RWPE1 (cell line): ENCODE measurements around the gene HMCN2.

Experiments used
- CTCF ChIA-PET: fragments of 350-600 bp; sonication (Branson Sonifier 250); formaldehyde crosslinking; extraction: SDS; loops from one replicate; lab custom pipeline; 2021; lab: Yijun Ruan, JAX
- POLR2A ChIA-PET: fragments of 400-600 bp; formaldehyde crosslinking; extraction: SDS; loops from one replicate; lab custom pipeline; 2020; ENCODE audit warnings: antibody characterized with exemption; ENCODE audit not compliant: low non-redundant PET; lab: Yijun Ruan, JAX
- DNase-seq: peaks from one replicate; pipeline ENCODE4 v3.0.0; 2012; ENCODE audit warnings: low spot score
- H3K27ac ChIP-seq: fragments of 450-650 bp; 2 replicates; pipeline ENCODE4 v1.5.1; 2017
- TF ChIP-seq, protein P1 (sequence below): fragments of 450-650 bp; conservative IDR thresholded peaks from 2 replicates; pipeline ENCODE4 v1.5.1; 2017; ENCODE audit warnings: low read depth, mild to moderate bottlenecking

HMCN2 gene

GRCh38 chr9:130327781-130328348 lies 62.3 kb downstream of the HMCN2 start:
- ChIA-PET CTCF (interaction anchor here (0.6 to 0.7 kb wide), 3 partner anchors 9 to 616 kb away, joined by 3 to 5 read pairs (median 3); no protein-coding TSS in a partner anchor), POLR2A (no interaction called here)
- TF ChIP-seq, protein P1, sequence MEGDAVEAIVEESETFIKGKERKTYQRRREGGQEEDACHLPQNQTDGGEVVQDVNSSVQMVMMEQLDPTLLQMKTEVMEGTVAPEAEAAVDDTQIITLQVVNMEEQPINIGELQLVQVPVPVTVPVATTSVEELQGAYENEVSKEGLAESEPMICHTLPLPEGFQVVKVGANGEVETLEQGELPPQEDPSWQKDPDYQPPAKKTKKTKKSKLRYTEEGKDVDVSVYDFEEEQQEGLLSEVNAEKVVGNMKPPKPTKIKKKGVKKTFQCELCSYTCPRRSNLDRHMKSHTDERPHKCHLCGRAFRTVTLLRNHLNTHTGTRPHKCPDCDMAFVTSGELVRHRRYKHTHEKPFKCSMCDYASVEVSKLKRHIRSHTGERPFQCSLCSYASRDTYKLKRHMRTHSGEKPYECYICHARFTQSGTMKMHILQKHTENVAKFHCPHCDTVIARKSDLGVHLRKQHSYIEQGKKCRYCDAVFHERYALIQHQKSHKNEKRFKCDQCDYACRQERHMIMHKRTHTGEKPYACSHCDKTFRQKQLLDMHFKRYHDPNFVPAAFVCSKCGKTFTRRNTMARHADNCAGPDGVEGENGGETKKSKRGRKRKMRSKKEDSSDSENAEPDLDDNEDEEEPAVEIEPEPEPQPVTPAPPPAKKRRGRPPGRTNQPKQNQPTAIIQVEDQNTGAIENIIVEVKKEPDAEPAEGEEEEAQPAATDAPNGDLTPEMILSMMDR: no peak
- no peak overlapping the region for H3K27ac ChIP-seq
- peak; percentile 59 for DNase-seq

GRCh38 chr9:130328349-130328801 lies 62.8 kb downstream of the HMCN2 start:
- CTCF ChIA-PET: interaction anchor here (0.7 kb wide), 1 partner anchor 120 kb away, joined by 3 read pairs; no protein-coding TSS in a partner anchor
- POLR2A ChIA-PET: no interaction called here

GRCh38 chr9:130329061-130329460 lies 63.5 kb downstream of the HMCN2 start:
- ChIA-PET POLR2A (no interaction called here), CTCF (no interaction called here)
- TF ChIP-seq, protein P1: no peak
- H3K27ac ChIP-seq: no peak overlapping the region
- DNase-seq: no peak

More at GRCh38 chr9:130328349-130328801, 62.8 kb downstream of the HMCN2 start:
- H3K27ac ChIP-seq: no peak overlapping the region
- no peak for DNase-seq
- TF ChIP-seq, protein P1: no peak

- POLR2A ChIA-PET: no interaction called here
- no peak overlapping the region for H3K27ac ChIP-seq
- CTCF ChIA-PET: interaction anchor here (0.6 to 1.0 kb wide), 2 partner anchors 102 to 385 kb away, joined by 3 to 7 read pairs; no protein-coding TSS in a partner anchor
These were observed 64.8 kb downstream of the HMCN2 start for GRCh38 chr9:130330202-130330862.

GRCh38 chr9:130331061-130331460 lies 65.5 kb downstream of the HMCN2 start:
- CTCF ChIA-PET: interaction anchor here (0.6 kb wide), 1 partner anchor 386 kb away, joined by 3 read pairs; no protein-coding TSS in a partner anchor
- no peak for DNase-seq
- POLR2A ChIA-PET: no interaction called here
- TF ChIP-seq, protein P1: no peak
- no peak overlapping the region; the same call in 1 of the 2 replicates for H3K27ac ChIP-seq

More at GRCh38 chr9:130330202-130330862, 64.8 kb downstream of the HMCN2 start:
- DNase-seq: no peak
- TF ChIP-seq, protein P1: no peak

- POLR2A ChIA-PET: no interaction called here
- CTCF ChIA-PET: no interaction called here
- DNase-seq: peak; percentile 72
- H3K27ac ChIP-seq: peak overlapping the region; percentile 21; the same call in 1 of the 2 replicates
- TF ChIP-seq, protein P1: no peak
These were observed 66.0 kb downstream of the HMCN2 start for GRCh38 chr9:130331573-130331972.
